H1 (cell line): Measurements from ENCODE around the gene FOXF2. TPM values are rescaled to one million over a fixed set of nuclear protein-coding genes. Genes with fewer than 3 reads are reported as not detected.
A peak's percentile ranks its signal among the peaks of the same experiment; 100 is the strongest.

Experiments used
- CTCF ChIA-PET: fragments of 300-600 bp; sonication (Branson Sonifier 250); formaldehyde crosslinking; loops from one replicate; lab custom pipeline; 2021; ENCODE audit not compliant: partially characterized antibody; lab: Charles Lee
- POLR2A ChIA-PET: fragments of 300-600 bp; sonication (Branson Sonifier 250); formaldehyde crosslinking; loops from one replicate; lab custom pipeline; 2021; ENCODE audit warnings: inconsistent platforms; ENCODE audit not compliant: partially characterized antibody; lab: Charles Lee
- DNase-seq, 2 experiments: peaks; one replicate each; pipeline versions ENCODE4 v3.0.0 to v3.0.0-alpha.2; 2010 to 2022; ENCODE audit warnings: low spot score in 2 of 2, low read depth in 1 of 2, mixed read lengths in 1 of 2
- FAIRE-seq: peaks from 2 replicates; lab custom pipeline; 2011; peaks lifted over from hg19 to GRCh38; lab: Jason Lieb, UNC
- H2AFZ ChIP-seq: 2 replicates; pipeline ENCODE4 v1.8.1; 2012; ENCODE audit warnings: low read length, inconsistent platforms
- H2AK5ac ChIP-seq: 2 replicates; pipeline ENCODE4 v1.6.1; 2013; ENCODE audit warnings: low read depth, low read length
- H2BK120ac ChIP-seq: replicated peaks from 2 replicates; pipeline ENCODE3; 2013; ENCODE audit warnings: low read depth, low read length, inconsistent platforms
- H2BK12ac ChIP-seq: 2 replicates; pipeline ENCODE4 v1.6.1; 2013; ENCODE audit warnings: low read depth, low read length
- H2BK15ac ChIP-seq: 2 replicates; pipeline ENCODE4 v1.6.1; 2013; ENCODE audit warnings: low read length
- H2BK20ac ChIP-seq: 2 replicates; pipeline ENCODE4 v1.6.1; 2013; ENCODE audit warnings: low read length
- H2BK5ac ChIP-seq: 2 replicates; pipeline ENCODE4 v1.6.1; 2013; ENCODE audit warnings: low read depth, low read length
- H3K14ac ChIP-seq: 2 replicates; pipeline ENCODE4 v1.6.1; 2013; ENCODE audit warnings: inconsistent platforms; ENCODE audit not compliant: insufficient read length
- H3K18ac ChIP-seq: 2 replicates; pipeline ENCODE4 v1.6.1; 2013; ENCODE audit warnings: low read length; ENCODE audit errors: extremely low read depth
- H3K23ac ChIP-seq: 2 replicates; pipeline ENCODE4 v1.6.1; 2013; ENCODE audit warnings: inconsistent platforms; ENCODE audit not compliant: insufficient read length
- H3K23me2 ChIP-seq: 2 replicates; pipeline ENCODE4 v1.6.1; 2013; ENCODE audit warnings: low read depth, low read length
- H3K27ac ChIP-seq: 2 replicates; pipeline ENCODE4 v1.6.1; 2011; ENCODE audit warnings: low read depth, low read length, inconsistent platforms
- H3K27me3 ChIP-seq, 4 experiments: replicated peaks in 1 of 4; 1 replicate in 1 of 4; 2 replicates in 3 of 4; pipeline versions ENCODE4 v1.6.1 to v1.8.1; 2011 to 2013; ENCODE audit warnings: low read length in 3 of 4, mild to moderate bottlenecking in 3 of 4, inconsistent platforms in 2 of 4, mixed read lengths in 2 of 4, moderate library complexity in 1 of 4; ENCODE audit not compliant: control insufficient read depth in 3 of 4, insufficient read depth in 3 of 4; ENCODE audit errors: extremely low read depth in 1 of 4
- H3K36me3 ChIP-seq, 4 experiments: 2 replicates each; pipeline versions ENCODE4 v1.6.1 to v1.8.1; 2011 to 2013; ENCODE audit warnings: mild to moderate bottlenecking in 4 of 4, low read length in 3 of 4, moderate library complexity in 2 of 4, control low read depth in 1 of 4, inconsistent platforms in 1 of 4; ENCODE audit not compliant: insufficient read depth in 4 of 4, control insufficient read depth in 2 of 4
- H3K4ac ChIP-seq: replicated peaks from 2 replicates; pipeline ENCODE3; 2013; ENCODE audit warnings: low read length, low read depth, mixed read lengths, inconsistent platforms; ENCODE audit not compliant: insufficient read length
- H3K4me1 ChIP-seq, 4 experiments: replicated peaks in 1 of 4; 1 replicate in 1 of 4; 2 replicates in 3 of 4; pipeline versions ENCODE4 v1.6.1 to v1.8.1; 2011 to 2013; ENCODE audit warnings: low read length in 3 of 4, inconsistent platforms in 2 of 4, mixed read lengths in 1 of 4; ENCODE audit not compliant: insufficient read depth in 4 of 4, control insufficient read depth in 3 of 4
- H3K4me2 ChIP-seq, 2 experiments: 2 replicates each; pipeline versions ENCODE4 v1.6.1 to v1.8.1; 2011 to 2013; ENCODE audit warnings: low read depth in 2 of 2, low read length in 2 of 2, control low read depth in 1 of 2, inconsistent platforms in 1 of 2, mild to moderate bottlenecking in 1 of 2; ENCODE audit not compliant: insufficient read depth in 1 of 2
- H3K4me3 ChIP-seq, 4 experiments: fragments of 200-600, 300-600 bp in 1 of 4; sonication (generic), shearing (Covaris generic), sonication (Bioruptor Twin) in 1 of 4; 2 replicates each; pipeline versions ENCODE4 v1.5.1 to v1.8.1; 2011 to 2016; ENCODE audit warnings: low read length in 4 of 4, low read depth in 3 of 4, control low read depth in 2 of 4, inconsistent platforms in 2 of 4, mild to moderate bottlenecking in 2 of 4, mixed read lengths in 1 of 4, moderate library complexity in 1 of 4; ENCODE audit not compliant: insufficient read depth in 2 of 4; ENCODE audit errors: extremely low read depth in 1 of 4
- H3K56ac ChIP-seq: replicated peaks from 2 replicates; pipeline ENCODE3; 2013; ENCODE audit warnings: low read depth, mild to moderate bottlenecking, mixed read lengths, low read length, inconsistent platforms; ENCODE audit not compliant: insufficient read length
- H3K79me1 ChIP-seq: 2 replicates; pipeline ENCODE4 v1.6.1; 2013; ENCODE audit warnings: low read depth, low read length, control low read depth
- H3K79me2 ChIP-seq, 2 experiments: 2 replicates each; pipeline versions ENCODE4 v1.6.1 to v1.8.1; 2012 to 2013; ENCODE audit warnings: low read length in 2 of 2, mild to moderate bottlenecking in 2 of 2, inconsistent platforms in 1 of 2; ENCODE audit not compliant: insufficient read depth in 2 of 2, control insufficient read depth in 1 of 2
- H3K9ac ChIP-seq, 4 experiments: replicated peaks in 1 of 4; 1 replicate in 1 of 4; 2 replicates in 3 of 4; pipeline versions ENCODE4 v1.6.1 to v1.8.1; 2011 to 2013; ENCODE audit warnings: low read depth in 3 of 4, low read length in 3 of 4, control low read depth in 2 of 4, mild to moderate bottlenecking in 2 of 4, moderate library complexity in 2 of 4, inconsistent platforms in 1 of 4; ENCODE audit errors: extremely low read depth in 1 of 4
- H3K9me3 ChIP-seq, 2 experiments: 2 replicates each; pipeline versions ENCODE4 v1.6.1 to v1.8.1; 2012 to 2013; ENCODE audit warnings: mild to moderate bottlenecking in 2 of 2, moderate library complexity in 2 of 2, control low read depth in 1 of 2, inconsistent platforms in 1 of 2, low read depth in 1 of 2, low read length in 1 of 2, mixed read lengths in 1 of 2; ENCODE audit not compliant: insufficient read depth in 2 of 2
- H4K20me1 ChIP-seq, 2 experiments: replicated peaks in 1 of 2; 2 replicates each; pipeline versions ENCODE3 to v1.8.1; 2011 to 2013; ENCODE audit warnings: inconsistent platforms in 2 of 2, low read length in 2 of 2, mild to moderate bottlenecking in 1 of 2; ENCODE audit not compliant: insufficient read depth in 2 of 2, control insufficient read depth in 1 of 2
- H4K5ac ChIP-seq: 2 replicates; pipeline ENCODE4 v1.6.1; 2013; ENCODE audit warnings: low read length, low read depth, mixed read lengths, inconsistent platforms; ENCODE audit not compliant: insufficient read length
- H4K8ac ChIP-seq: 2 replicates; pipeline ENCODE4 v1.8.0; 2013; ENCODE audit warnings: mild to moderate bottlenecking, moderate library complexity, low read length, inconsistent platforms; ENCODE audit not compliant: insufficient read depth; ENCODE audit errors: extremely low read depth
- H4K91ac ChIP-seq: replicated peaks from 2 replicates; pipeline ENCODE3; 2013; ENCODE audit warnings: low read length, mixed read lengths, inconsistent platforms; ENCODE audit not compliant: insufficient read length
- ATF3 ChIP-seq: IDR thresholded peaks from 2 replicates; pipeline ENCODE4 v1.6.1; 2011; ENCODE audit warnings: low read depth, mild to moderate bottlenecking, low read length; ENCODE audit not compliant: insufficient read depth
- BCL11A ChIP-seq, 2 experiments: IDR thresholded peaks; one replicate each; pipeline ENCODE4 v1.6.1; 2011; ENCODE audit warnings: low read depth in 2 of 2, low read length in 2 of 2, mild to moderate bottlenecking in 2 of 2
- CBX5 ChIP-seq: fragments of 300-800, 300-1000 bp; sonication (generic); IDR thresholded peaks from 2 replicates; pipeline ENCODE4 v1.7.1; 2016; ENCODE audit warnings: antibody characterized with exemption, low read length, low read depth
- CEBPB ChIP-seq: IDR thresholded peaks from 2 replicates; pipeline ENCODE4 v1.6.1; 2012; ENCODE audit warnings: low read depth, low read length
- CREB1 ChIP-seq: IDR thresholded peaks from 2 replicates; pipeline ENCODE4 v1.6.1; 2012; ENCODE audit warnings: inconsistent platforms
- E2F6 ChIP-seq: IDR thresholded peaks from 2 replicates; pipeline ENCODE4 v1.6.1; 2012; ENCODE audit warnings: inconsistent platforms
- PHF8 ChIP-seq: fragments of 200-600 bp; sonication (generic); conservative IDR thresholded peaks from 2 replicates; pipeline ENCODE4 v1.7.1; 2012; ENCODE audit warnings: low read depth, mild to moderate bottlenecking, inconsistent platforms, low read length, moderate library complexity
- WGBS, 2 experiments: shearing (Covaris generic) in 1 of 2; methylation state at CpG; one replicate each; pipeline versions ENCODE4 v1.1.6 to v1.1.7; 2013 to 2015; ENCODE audit warnings: low lambda C conversion rate in 2 of 2, mixed read lengths in 2 of 2, inconsistent platforms in 1 of 2, low coverage in 1 of 2, missing lambda C conversion rate in 1 of 2; ENCODE audit not compliant: insufficient replicate concordance in 2 of 2, insufficient coverage in 1 of 2, insufficient read length in 1 of 2; ENCODE audit errors: extremely low coverage in 1 of 2, missing lambda C conversion rate in 1 of 2; 5-methylcytosine and 5-hydroxymethylcytosine counted together
- polyA plus RNA-seq, 7 experiments: library from polyadenylated mRNA; depleted of rRNA in 3 of 7; stranded (reverse) in 5 of 7; unstranded in 2 of 7; fragments of >200 nt in 5 of 7; fragments of 200-250 nt in 2 of 7; gene quantifications; 1 replicate in 5 of 7; 2 replicates in 1 of 7; 4 replicates in 1 of 7; pipeline versions ENCODE4 v1.2.1 to v1.2.3, GENCODE V29; 2011 to 2013; ENCODE audit warnings: missing spikeins in 2 of 7, mixed read lengths in 2 of 7
- total RNA-seq: library from RNA; stranded (reverse); fragmentation: NEBNext Ultra II Directional; extraction: Animal tissue kit (Norgen Biotek cat#: 25700); gene quantifications from 2 replicates; pipeline ENCODE4 v1.2.1, GENCODE V29; 2021
- TF ChIP-seq, protein P1 (sequence below): IDR thresholded peaks from 2 replicates; pipeline ENCODE4 v1.6.1; 2011; ENCODE audit warnings: low read length, improper control_type of control experiment
- TF ChIP-seq, protein P2 (sequence below): IDR thresholded peaks from 2 replicates; pipeline ENCODE4 v1.6.1; 2012; ENCODE audit warnings: inconsistent platforms

FOXF2 gene
- total and polyA plus RNA-seq, 2 of the 8 experiments (the other 6 are each of a cell fraction or from before 2014, with no cell fraction given): 0.05 TPM; not detected in 1

GRCh38 chr6:1409774-1410465, 20.5 kb downstream of the FOXF2 start:
- Histone ChIP-seq H2BK5ac (peak overlapping the region; percentile 39; the same call in 1 of the 2 replicates), H2AK5ac (no peak overlapping the region), H3K27ac (no peak overlapping the region), H2BK12ac (peak overlapping the region; percentile 87; the same call in 1 of the 2 replicates), H2BK20ac (peak overlapping the region; percentile 86; the same call in 1 of the 2 replicates), H3K9me3 (no peaks in the 10 kb centered on the region), H2AFZ (peak overlapping the region; percentile 15), H2BK120ac (no peak overlapping the region), H3K79me1 (no peaks in the 10 kb centered on the region), H3K18ac (peak overlapping the region; percentile 48), H3K23me2 (no peaks in the 10 kb centered on the region), H3K14ac (no peak overlapping the region), H3K56ac (no peak overlapping the region), H4K91ac (peak overlapping the region; percentile 52), H4K5ac (no peak overlapping the region), H3K4me1 (peaks cover 4 to 11% (median 6%) of the 10 kb centered on the region in 4 experiments), H3K36me3 (no peaks in the 10 kb centered on the region), H3K9ac (no peak overlapping the region), H3K4ac (no peak overlapping the region), H3K4me2 (peak overlapping the region; percentile 46 to 67), H3K79me2 (no peaks in the 10 kb centered on the region), H4K20me1 (no peaks in the 10 kb centered on the region), H2BK15ac (0 out of 2 replicates have a peak overlapping the region, but pooled peaks have one; percentile 72), H4K8ac (no peak overlapping the region), H3K23ac (no peak overlapping the region), H3K4me3 (peak overlapping the region in 1 of 4 experiments; percentile 8; a peak in 1 of 8 replicates), H3K27me3 (peaks cover 0 to 3% (median 0%) of the 10 kb centered on the region in 4 experiments; a peak in 1 of 7 replicates)
- CTCF ChIA-PET: interaction anchor here (0.6 to 10.6 kb wide), 6 partner anchors 12 to 249 kb away, joined by 3 to 101 read pairs (median 4); no protein-coding TSS in a partner anchor
- 42% methylated on average over 22 of the region's 22 CpGs; no CpG with 5 or more reads in 1 of the 2 experiments for WGBS, 2 experiments
- POLR2A ChIA-PET: no interaction called here
- FAIRE-seq (peak; percentile 13), DNase-seq (peak in 1 of 2 experiments; percentile 48)
- TF ChIP-seq CREB1 (no peak), PHF8 (no peak), E2F6 (peak; percentile 78), BCL11A (IDR thresholded peaks at IDR 0.05; ENCODE audit: low read depth in 2 of 2, low read length in 2 of 2) (no peak), CEBPB (no peak), CBX5 (no peak), ATF3 (no peak)
- TF ChIP-seq, protein P1, sequence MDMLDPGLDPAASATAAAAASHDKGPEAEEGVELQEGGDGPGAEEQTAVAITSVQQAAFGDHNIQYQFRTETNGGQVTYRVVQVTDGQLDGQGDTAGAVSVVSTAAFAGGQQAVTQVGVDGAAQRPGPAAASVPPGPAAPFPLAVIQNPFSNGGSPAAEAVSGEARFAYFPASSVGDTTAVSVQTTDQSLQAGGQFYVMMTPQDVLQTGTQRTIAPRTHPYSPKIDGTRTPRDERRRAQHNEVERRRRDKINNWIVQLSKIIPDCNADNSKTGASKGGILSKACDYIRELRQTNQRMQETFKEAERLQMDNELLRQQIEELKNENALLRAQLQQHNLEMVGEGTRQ: no peak
- TF ChIP-seq, protein P2, sequence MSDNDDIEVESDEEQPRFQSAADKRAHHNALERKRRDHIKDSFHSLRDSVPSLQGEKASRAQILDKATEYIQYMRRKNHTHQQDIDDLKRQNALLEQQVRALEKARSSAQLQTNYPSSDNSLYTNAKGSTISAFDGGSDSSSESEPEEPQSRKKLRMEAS: peak; percentile 69; the same call in 1 of the 2 replicates
